ENCODE measurements around the gene ZNF536. TPM values are rescaled to one million over a fixed set of nuclear protein-coding genes. Genes with fewer than 3 reads are reported as not detected.

The ZNF536 gene
- total RNA-seq, 2 experiments from 2014 or later, result not detected

- no peak for DNase-seq
- no peak overlapping the region for H3K4me3 Mint-ChIP-seq
- H3K27me3 Mint-ChIP-seq (ENCODE audit: low read depth), result peaks cover 3% of the 10 kb centered on the region
- intact Hi-C loops (cut with micrococcal nuclease), result no loop called here
- no peaks in the 10 kb centered on the region for H3K4me1 Mint-ChIP-seq (ENCODE audit: low read depth)
- no peaks in the 10 kb centered on the region for H3K9me3 Mint-ChIP-seq
- H3K27ac Mint-ChIP-seq, result no peak overlapping the region
- H3K36me3 Mint-ChIP-seq (ENCODE audit: low read depth), result no peaks in the 10 kb centered on the region
- CTCF ChIA-PET, result no interaction called here
These were observed 37.3 kb upstream of the ZNF536 start for GRCh38 chr19:30334841-30335240.

- intact Hi-C loops (cut with micrococcal nuclease), result no loop called here
- CTCF ChIA-PET, result interaction anchor here (0.6 kb wide), 1 partner anchor 200 kb away, joined by 3 read pairs; no protein-coding TSS in a partner anchor
These were observed 36.8 kb upstream of the ZNF536 start for GRCh38 chr19:30335306-30335886.

GRCh38 chr19:30336290-30336689 lies 35.9 kb upstream of the ZNF536 start:
- no peak overlapping the region for H3K27ac Mint-ChIP-seq
- H3K4me1 Mint-ChIP-seq (ENCODE audit: low read depth), result no peaks in the 10 kb centered on the region
- intact Hi-C loops (cut with micrococcal nuclease), result no loop called here
- H3K9me3 Mint-ChIP-seq, result no peaks in the 10 kb centered on the region
- peaks cover 3% of the 10 kb centered on the region for H3K27me3 Mint-ChIP-seq (ENCODE audit: low read depth)
- DNase-seq, result no peak
- CTCF ChIA-PET, result no interaction called here
- H3K36me3 Mint-ChIP-seq (ENCODE audit: low read depth), result no peaks in the 10 kb centered on the region
- no peak overlapping the region for H3K4me3 Mint-ChIP-seq

More at GRCh38 chr19:30335306-30335886, 36.8 kb upstream of the ZNF536 start:
- Mint-ChIP-seq H3K36me3 (ENCODE audit: low read depth) (no peaks in the 10 kb centered on the region), H3K9me3 (no peaks in the 10 kb centered on the region), H3K27me3 (ENCODE audit: low read depth) (peaks cover 3% of the 10 kb centered on the region), H3K4me3 (no peak overlapping the region), H3K4me1 (ENCODE audit: low read depth) (no peaks in the 10 kb centered on the region), H3K27ac (no peak overlapping the region)
- DNase-seq, result no peak

- Mint-ChIP-seq H3K36me3 (ENCODE audit: low read depth) (no peaks in the 10 kb centered on the region), H3K4me1 (ENCODE audit: low read depth) (no peaks in the 10 kb centered on the region), H3K9me3 (no peaks in the 10 kb centered on the region), H3K4me3 (no peak overlapping the region), H3K27ac (no peak overlapping the region), H3K27me3 (ENCODE audit: low read depth) (no peaks in the 10 kb centered on the region)
- CTCF ChIA-PET, result no interaction called here
- DNase-seq, result no peak
- intact Hi-C loops (cut with micrococcal nuclease), result no loop called here
These were observed 34.1 kb upstream of the ZNF536 start for GRCh38 chr19:30338041-30338456.

- intact Hi-C loops (cut with micrococcal nuclease), result no loop called here
- Mint-ChIP-seq H3K4me3 (no peak overlapping the region), H3K27me3 (ENCODE audit: low read depth) (no peaks in the 10 kb centered on the region), H3K36me3 (ENCODE audit: low read depth) (no peaks in the 10 kb centered on the region), H3K27ac (no peak overlapping the region), H3K4me1 (ENCODE audit: low read depth) (no peaks in the 10 kb centered on the region), H3K9me3 (no peaks in the 10 kb centered on the region)
- CTCF ChIA-PET, result no interaction called here
- no peak for DNase-seq
These were observed 33.1 kb upstream of the ZNF536 start for GRCh38 chr19:30338878-30339623.

GRCh38 chr19:30339624-30340525 lies 32.3 kb upstream of the ZNF536 start:
- H3K27me3 Mint-ChIP-seq (ENCODE audit: low read depth), result no peaks in the 10 kb centered on the region
- no peaks in the 10 kb centered on the region for H3K4me1 Mint-ChIP-seq (ENCODE audit: low read depth)
- H3K4me3 Mint-ChIP-seq, result no peak overlapping the region
- no peaks in the 10 kb centered on the region for H3K36me3 Mint-ChIP-seq (ENCODE audit: low read depth)
- no peak for DNase-seq
- no peaks in the 10 kb centered on the region for H3K9me3 Mint-ChIP-seq
- intact Hi-C loops (cut with micrococcal nuclease), result no loop called here
- CTCF ChIA-PET, result no interaction called here
- H3K27ac Mint-ChIP-seq, result no peak overlapping the region

- no peaks in the 10 kb centered on the region for H3K27me3 Mint-ChIP-seq (ENCODE audit: low read depth)
- CTCF ChIA-PET, result no interaction called here
- DNase-seq, result no peak
- no peaks in the 10 kb centered on the region for H3K36me3 Mint-ChIP-seq (ENCODE audit: low read depth)
- H3K27ac Mint-ChIP-seq, result no peak overlapping the region
- intact Hi-C loops (cut with micrococcal nuclease), result no loop called here
- H3K9me3 Mint-ChIP-seq, result no peaks in the 10 kb centered on the region
- H3K4me1 Mint-ChIP-seq (ENCODE audit: low read depth), result no peaks in the 10 kb centered on the region
- H3K4me3 Mint-ChIP-seq, result no peak overlapping the region
These were observed 31.2 kb upstream of the ZNF536 start for GRCh38 chr19:30340771-30341561.

- Mint-ChIP-seq H3K36me3 (ENCODE audit: low read depth) (no peaks in the 10 kb centered on the region), H3K9me3 (no peaks in the 10 kb centered on the region), H3K4me1 (ENCODE audit: low read depth) (no peaks in the 10 kb centered on the region), H3K4me3 (no peak overlapping the region), H3K27ac (no peak overlapping the region), H3K27me3 (ENCODE audit: low read depth) (no peaks in the 10 kb centered on the region)
- intact Hi-C loops (cut with micrococcal nuclease), result no loop called here
- no peak for DNase-seq
- CTCF ChIA-PET, result no interaction called here
These were observed 30.5 kb upstream of the ZNF536 start for GRCh38 chr19:30341611-30342201.

- Mint-ChIP-seq H3K27ac (no peak overlapping the region), H3K9me3 (no peaks in the 10 kb centered on the region), H3K36me3 (ENCODE audit: low read depth) (no peaks in the 10 kb centered on the region), H3K4me1 (ENCODE audit: low read depth) (no peaks in the 10 kb centered on the region), H3K27me3 (ENCODE audit: low read depth) (no peaks in the 10 kb centered on the region), H3K4me3 (no peak overlapping the region)
- intact Hi-C loops (cut with micrococcal nuclease), result no loop called here
- CTCF ChIA-PET, result no interaction called here
- DNase-seq, result no peak
These were observed 29.3 kb upstream of the ZNF536 start for GRCh38 chr19:30342901-30343300.

- DNase-seq, result no peak
- Mint-ChIP-seq H3K36me3 (ENCODE audit: low read depth) (no peaks in the 10 kb centered on the region), H3K27ac (no peak overlapping the region), H3K4me3 (no peak overlapping the region), H3K4me1 (ENCODE audit: low read depth) (no peaks in the 10 kb centered on the region), H3K27me3 (ENCODE audit: low read depth) (peaks cover 6% of the 10 kb centered on the region), H3K9me3 (no peaks in the 10 kb centered on the region)
- CTCF ChIA-PET, result interaction anchor here (0.6 kb wide), 1 partner anchor 11 kb away, joined by 4 read pairs; no protein-coding TSS in a partner anchor
- intact Hi-C loops (cut with micrococcal nuclease), result no loop called here
These were observed 27.4 kb upstream of the ZNF536 start for GRCh38 chr19:30344446-30345425.

GRCh38 chr19:30345686-30346085 lies 26.5 kb upstream of the ZNF536 start:
- no peak overlapping the region for H3K27ac Mint-ChIP-seq
- H3K4me3 Mint-ChIP-seq, result no peak overlapping the region
- CTCF ChIA-PET, result no interaction called here
- no peak for DNase-seq
- no peaks in the 10 kb centered on the region for H3K9me3 Mint-ChIP-seq
- no peaks in the 10 kb centered on the region for H3K4me1 Mint-ChIP-seq (ENCODE audit: low read depth)
- H3K27me3 Mint-ChIP-seq (ENCODE audit: low read depth), result peaks cover 6% of the 10 kb centered on the region
- intact Hi-C loops (cut with micrococcal nuclease), result no loop called here
- no peaks in the 10 kb centered on the region for H3K36me3 Mint-ChIP-seq (ENCODE audit: low read depth)
